AG09309 (cell line): ENCODE measurements around the gene EXOC2.
A peak's percentile ranks its signal among the peaks of the same experiment; 100 is the strongest.

Source experiments
- DNase-seq: peaks from one replicate; pipeline ENCODE4 v3.0.0-alpha.2; 2010; ENCODE audit warnings: low read depth
- H3K4me3 ChIP-seq: 2 replicates; pipeline ENCODE4 v1.5.1; 2011; ENCODE audit warnings: mild to moderate bottlenecking, low read depth, low read length, moderate library complexity; ENCODE audit not compliant: control insufficient read depth
- TF ChIP-seq, protein P1 (sequence below): IDR thresholded peaks from 2 replicates; pipeline ENCODE4 v1.5.1; 2011; ENCODE audit warnings: mild to moderate bottlenecking, low read depth, low read length, inconsistent platforms; ENCODE audit not compliant: insufficient read depth, control insufficient read depth; ENCODE audit errors: missing control alignments

The EXOC2 gene

DNA sequence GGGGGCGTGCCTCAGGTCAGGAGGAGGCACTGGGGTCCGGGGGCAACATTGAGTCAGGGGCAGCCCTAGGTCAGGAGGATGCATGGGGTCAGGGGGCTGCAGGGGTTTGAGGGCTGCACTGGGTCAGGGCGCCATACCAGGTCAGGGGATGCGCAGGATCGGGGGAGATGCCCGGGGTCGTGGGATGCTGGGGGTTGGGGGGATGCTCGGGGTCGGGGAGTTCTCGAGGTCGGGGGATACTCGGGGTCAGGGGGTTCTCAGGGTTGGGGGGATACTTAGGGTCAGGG is 727 bp upstream of the EXOC2 start:
- DNase-seq: no peak
- TF ChIP-seq, protein P1, sequence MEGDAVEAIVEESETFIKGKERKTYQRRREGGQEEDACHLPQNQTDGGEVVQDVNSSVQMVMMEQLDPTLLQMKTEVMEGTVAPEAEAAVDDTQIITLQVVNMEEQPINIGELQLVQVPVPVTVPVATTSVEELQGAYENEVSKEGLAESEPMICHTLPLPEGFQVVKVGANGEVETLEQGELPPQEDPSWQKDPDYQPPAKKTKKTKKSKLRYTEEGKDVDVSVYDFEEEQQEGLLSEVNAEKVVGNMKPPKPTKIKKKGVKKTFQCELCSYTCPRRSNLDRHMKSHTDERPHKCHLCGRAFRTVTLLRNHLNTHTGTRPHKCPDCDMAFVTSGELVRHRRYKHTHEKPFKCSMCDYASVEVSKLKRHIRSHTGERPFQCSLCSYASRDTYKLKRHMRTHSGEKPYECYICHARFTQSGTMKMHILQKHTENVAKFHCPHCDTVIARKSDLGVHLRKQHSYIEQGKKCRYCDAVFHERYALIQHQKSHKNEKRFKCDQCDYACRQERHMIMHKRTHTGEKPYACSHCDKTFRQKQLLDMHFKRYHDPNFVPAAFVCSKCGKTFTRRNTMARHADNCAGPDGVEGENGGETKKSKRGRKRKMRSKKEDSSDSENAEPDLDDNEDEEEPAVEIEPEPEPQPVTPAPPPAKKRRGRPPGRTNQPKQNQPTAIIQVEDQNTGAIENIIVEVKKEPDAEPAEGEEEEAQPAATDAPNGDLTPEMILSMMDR: no peak
- H3K4me3 ChIP-seq: peak overlapping the region; percentile 61; the same call in 1 of the 2 replicates

GRCh38 chr6:692356-692851 is 535 bp downstream of the EXOC2 start:
- peak overlapping the region; percentile 61 for H3K4me3 ChIP-seq
- TF ChIP-seq, protein P1: no peak
- no peak for DNase-seq

DNA sequence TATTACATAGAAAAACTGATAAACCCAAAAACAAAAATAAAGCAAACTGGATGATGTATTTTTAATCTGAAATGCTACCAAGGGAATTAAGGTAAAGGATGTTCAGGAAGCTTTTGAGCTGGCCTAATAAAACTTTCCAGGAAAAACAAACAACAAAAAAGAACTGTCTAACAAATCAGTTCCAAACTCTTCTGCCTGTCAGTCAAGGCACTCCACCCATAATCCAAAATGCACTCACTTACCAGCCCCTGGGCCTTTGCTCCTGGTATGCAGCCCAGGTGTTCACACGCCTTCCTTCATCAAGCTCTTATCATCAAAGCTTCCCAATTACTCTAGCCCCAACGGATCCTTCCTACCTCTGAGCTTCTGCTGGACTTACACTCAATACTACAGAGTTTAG is 3.7 kb downstream of the EXOC2 start:
- H3K4me3 ChIP-seq: no peak overlapping the region
- no peak for DNase-seq

GRCh38 chr6:686497-686896 is 6.4 kb downstream of the EXOC2 start:
- TF ChIP-seq, protein P1: peak; percentile 36
- no peak overlapping the region for H3K4me3 ChIP-seq
- DNase-seq: no peak

More for the DNA sequence above, 3.7 kb downstream of the EXOC2 start:
- TF ChIP-seq, protein P1: no peak

- TF ChIP-seq, protein P1: no peak
- H3K4me3 ChIP-seq: no peak overlapping the region
- DNase-seq: no peak
Measured at GRCh38 chr6:684831-685636, 7.9 kb downstream of the EXOC2 start.

DNA sequence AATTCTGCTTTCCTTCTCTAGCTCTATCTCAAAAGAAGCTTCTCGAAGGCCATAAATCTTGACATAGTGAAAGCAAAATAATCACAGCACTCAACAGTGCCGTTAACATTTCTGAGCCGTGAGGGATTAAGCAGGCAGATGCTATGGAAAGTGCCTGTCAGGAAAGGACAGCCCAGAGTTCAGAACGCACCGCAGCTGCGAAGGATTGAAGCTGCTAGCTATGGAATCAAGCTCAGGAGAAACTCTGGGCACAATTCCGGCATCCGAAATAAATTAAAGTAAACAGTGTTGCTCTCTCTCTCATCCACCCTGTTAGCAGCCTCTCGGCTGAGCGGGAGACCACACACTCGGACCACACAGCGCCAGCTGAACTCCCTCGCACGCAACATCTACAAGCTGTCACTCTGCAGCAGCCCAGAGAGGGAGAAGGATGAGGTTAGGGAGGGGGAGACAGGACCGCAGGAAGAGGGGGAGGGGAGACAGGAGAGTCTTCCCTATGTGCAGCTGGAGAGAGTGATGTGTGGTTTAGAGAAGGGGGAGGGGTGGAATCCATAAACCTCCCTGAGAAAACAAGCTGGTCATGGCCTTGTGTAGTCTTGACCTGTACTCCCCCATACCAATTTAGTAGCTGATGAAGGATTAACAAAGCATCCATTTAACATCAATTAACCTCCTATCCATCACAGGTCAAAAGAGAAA is 9.0 kb downstream of the EXOC2 start:
- no peak for DNase-seq
- H3K4me3 ChIP-seq: peak overlapping the region; percentile 38
- TF ChIP-seq, protein P1: no peak
